Retina (tissue), 1 donor: ENCODE measurements around the gene COX6B2.
"Not testable (repeated sequence)": the region's sequence is repeated elsewhere in the genome, so short reads cannot be mapped to it uniquely, and the experiment has no call there.

ENCODE experiments used
- DNase-seq: peaks from one replicate; pipeline ENCODE4 v3.0.0-alpha.2; 2016

Gene COX6B2

GRCh38 chr19:55341595-55342531 is 12.7 kb downstream of the COX6B2 start:
- DNase-seq = no peak

- DNase-seq = no peak
These were observed 13.3 kb downstream of the COX6B2 start for GRCh38 chr19:55341171-55341588.

GRCh38 chr19:55340784-55341147 is 13.8 kb downstream of the COX6B2 start:
- DNase-seq = peak; percentile 55

GRCh38 chr19:55339889-55340783 is 14.4 kb downstream of the COX6B2 start:
- DNase-seq = peak; percentile 51

GRCh38 chr19:55339105-55339888 is 15.2 kb downstream of the COX6B2 start, which contains the start of gene KMT5C:
Gene KMT5C (plus strand): TSS chr19:55339876. CDS start chr19:55341937, 2,061 bp downstream.
- peak; percentile 100 for DNase-seq

GRCh38 chr19:55336101-55336500 is 18.4 kb downstream of the COX6B2 start:
- no peak for DNase-seq

- no peak for DNase-seq
These were observed 20.6 kb downstream of the COX6B2 start for GRCh38 chr19:55333870-55334269.

GRCh38 chr19:55329791-55330190 is 24.7 kb downstream of the COX6B2 start:
- DNase-seq = not testable (repeated sequence)

GRCh38 chr19:55328774-55329318 is 25.7 kb downstream of the COX6B2 start:
- not testable (repeated sequence) for DNase-seq

GRCh38 chr19:55325172-55325571 is 29.3 kb downstream of the COX6B2 start, which contains the start of gene TMEM150B:
Gene TMEM150B (minus strand): TSS chr19:55325341. CDS start chr19:55321036, 4,305 bp downstream.
- no peak for DNase-seq

- DNase-seq = no peak
These were observed 29.9 kb downstream of the COX6B2 start for GRCh38 chr19:55324662-55325061.

GRCh38 chr19:55322204-55322885 is 32.2 kb downstream of the COX6B2 start:
- DNase-seq = no peak

GRCh38 chr19:55321466-55322137 is 32.9 kb downstream of the COX6B2 start:
- no peak for DNase-seq

- no peak for DNase-seq
These were observed 33.6 kb downstream of the COX6B2 start for GRCh38 chr19:55320844-55321419.

- peak; percentile 81 for DNase-seq
These were observed 34.7 kb downstream of the COX6B2 start for GRCh38 chr19:55319785-55320184.

- no peak for DNase-seq
These were observed 37.9 kb downstream of the COX6B2 start for GRCh38 chr19:55316646-55317045.

- no peak for DNase-seq
These were observed 38.5 kb downstream of the COX6B2 start for GRCh38 chr19:55315956-55316525.

- no peak for DNase-seq
These were observed 40.1 kb downstream of the COX6B2 start for GRCh38 chr19:55314396-55314795.

- no peak for DNase-seq
These were observed 41.7 kb downstream of the COX6B2 start for GRCh38 chr19:55312621-55313512.
